Measurements from ENCODE around the gene TNF.

Gene TNF

GRCh38 chr6:31575335-31575901 lies at the start of gene TNF:
TNF (plus strand) TSS chr6:31575565; CDS start chr6:31575742, 177 bp downstream.
- DNase-seq (ENCODE audit: low spot score), result no peak

DNA sequence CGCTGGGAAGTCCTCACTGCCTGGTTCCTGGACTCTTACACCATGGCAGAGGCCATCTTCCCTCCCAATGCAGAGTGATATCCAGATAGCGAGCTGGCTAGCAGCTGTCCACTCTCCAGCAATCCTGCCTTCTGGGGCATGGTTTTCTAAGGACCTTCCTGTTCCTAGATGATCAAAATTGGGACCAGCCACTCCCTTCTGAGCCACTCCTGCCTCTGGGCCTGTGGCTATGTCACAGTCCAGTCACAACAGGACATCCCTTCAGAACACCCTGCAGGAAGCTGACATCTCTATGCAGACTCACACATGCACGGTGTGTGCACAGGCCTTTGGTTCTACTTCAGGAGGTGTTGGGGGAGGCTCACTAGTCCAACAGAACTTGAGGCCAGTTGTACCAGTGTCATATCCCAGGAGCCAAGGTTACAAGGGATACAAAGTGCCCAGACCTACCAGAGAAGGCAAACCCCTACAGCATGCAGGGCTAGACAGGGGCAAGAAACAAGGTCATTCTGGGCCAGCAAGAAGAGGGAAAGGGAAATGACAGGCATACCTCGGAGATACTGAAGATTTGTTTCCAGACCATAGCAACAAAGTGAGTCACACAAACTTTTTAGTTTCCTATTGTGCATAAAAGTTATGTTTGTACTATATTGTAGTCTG lies 49.3 kb upstream of the TNF start:
- no peak for DNase-seq (ENCODE audit: low spot score)

- no peak for DNase-seq (ENCODE audit: low spot score)
These were observed 47.0 kb upstream of the TNF start for GRCh38 chr6:31528307-31528777.

GRCh38 chr6:31528821-31529328 lies 46.5 kb upstream of the TNF start, which contains the start of gene MCCD1:
MCCD1 (plus strand) TSS chr6:31528962; CDS start chr6:31529015, 53 bp downstream.
- DNase-seq (ENCODE audit: low spot score), result no peak

DNA sequence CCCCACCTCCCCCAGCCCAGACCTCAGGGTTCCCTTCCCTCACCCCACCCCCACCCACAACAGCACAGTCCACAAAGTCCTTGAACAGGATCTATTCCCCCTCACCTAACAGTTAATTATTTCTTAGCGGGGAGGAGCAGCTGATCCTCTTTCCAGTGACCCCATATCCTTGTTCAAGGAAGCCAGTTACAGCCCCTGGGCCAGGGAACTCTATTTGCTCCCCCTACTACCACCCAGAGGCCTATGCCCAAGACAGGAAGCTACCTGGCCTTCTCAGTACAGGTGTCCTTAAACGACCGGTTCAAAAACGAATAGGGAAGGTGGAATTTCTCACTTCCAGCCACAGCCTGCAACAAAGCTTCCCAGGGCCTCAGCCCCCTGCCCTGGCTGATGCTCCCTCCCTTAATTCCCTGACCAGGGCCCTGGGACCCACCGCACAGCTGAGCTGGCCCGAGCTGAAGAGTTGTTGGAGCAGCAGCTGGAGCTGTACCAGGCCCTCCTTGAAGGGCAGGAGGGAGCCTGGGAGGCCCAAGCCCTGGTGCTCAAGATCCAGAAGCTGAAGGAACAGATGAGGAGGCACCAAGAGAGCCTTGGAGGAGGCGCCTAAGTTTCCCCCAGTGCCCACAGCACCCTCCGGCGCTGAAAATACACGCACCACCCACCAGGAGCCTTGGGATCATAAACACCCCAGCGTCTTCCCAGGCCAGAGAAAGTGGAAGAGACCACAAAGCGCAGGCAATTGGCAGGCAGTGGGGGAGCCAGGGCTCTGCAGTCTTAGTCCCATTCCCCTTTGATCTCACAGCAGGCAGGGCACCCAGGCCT lies 45.8 kb upstream of the TNF start:
- no peak for DNase-seq (ENCODE audit: low spot score)

DNA sequence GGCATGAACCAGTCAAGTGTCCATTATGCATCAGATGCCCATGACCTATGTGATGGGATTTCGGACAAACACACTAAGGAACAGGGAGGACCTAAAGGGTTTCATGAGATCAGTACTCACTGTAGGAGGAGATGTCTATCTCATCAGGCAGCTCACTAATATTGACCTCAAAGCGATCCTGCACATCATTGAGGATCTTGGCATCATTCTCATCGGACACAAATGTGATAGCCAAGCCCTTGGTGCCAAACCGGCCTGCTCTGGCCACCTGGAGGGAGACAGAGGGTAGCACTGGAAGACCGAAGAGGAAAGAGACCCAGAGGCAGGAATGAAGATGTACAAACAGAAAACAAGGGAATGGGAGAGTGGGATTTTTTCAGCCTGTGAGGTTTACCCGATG lies 44.7 kb upstream of the TNF start:
- no peak for DNase-seq (ENCODE audit: low spot score)

- DNase-seq (ENCODE audit: low spot score), result no peak
These were observed 44.2 kb upstream of the TNF start for GRCh38 chr6:31531162-31531561.

DNA sequence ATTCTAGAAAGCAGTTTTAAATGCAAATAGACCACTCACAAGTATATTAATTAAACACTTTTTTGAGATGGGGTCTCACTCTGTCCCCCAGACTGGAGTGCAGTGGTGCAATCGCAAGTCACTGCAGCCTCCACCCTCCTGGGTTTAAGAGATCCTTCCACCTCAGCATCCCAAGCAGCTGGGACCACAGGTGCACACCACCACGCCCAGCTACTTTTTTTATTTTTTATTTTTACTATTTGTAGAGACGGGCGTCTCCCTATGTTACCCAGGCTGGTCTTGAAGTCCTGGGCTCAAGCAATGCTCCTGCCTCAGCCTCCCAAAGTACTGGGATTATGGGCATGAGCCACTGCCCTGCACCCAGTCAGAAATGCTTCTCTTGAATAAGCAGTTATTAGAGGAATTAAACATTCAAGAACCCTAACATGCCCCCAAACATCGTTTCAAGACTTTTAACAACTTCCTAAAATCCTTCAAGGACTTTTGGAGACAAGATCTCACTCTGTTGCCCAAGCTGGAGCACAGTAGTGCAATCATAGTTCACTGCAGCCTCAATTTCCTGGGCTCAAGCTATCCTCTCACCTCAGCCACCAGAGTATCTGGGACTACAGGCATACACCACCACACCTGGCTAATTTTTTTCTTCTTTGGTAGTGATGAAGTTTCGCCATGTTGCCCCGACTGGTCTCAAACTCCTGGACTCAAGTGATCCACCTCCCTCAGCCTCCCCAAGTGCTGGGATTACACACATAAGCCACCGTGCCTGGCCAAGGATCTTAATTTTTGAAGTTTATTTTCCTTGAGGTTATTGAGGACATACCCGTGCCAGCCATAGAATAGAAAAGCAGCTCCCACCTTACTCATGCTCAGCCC lies 43.4 kb upstream of the TNF start:
- DNase-seq (ENCODE audit: low spot score), result no peak

- DNase-seq (ENCODE audit: low spot score), result no peak
These were observed 42.5 kb upstream of the TNF start for GRCh38 chr6:31532644-31533454.

- no peak for DNase-seq (ENCODE audit: low spot score)
These were observed 41.9 kb upstream of the TNF start for GRCh38 chr6:31533455-31533841.

DNA sequence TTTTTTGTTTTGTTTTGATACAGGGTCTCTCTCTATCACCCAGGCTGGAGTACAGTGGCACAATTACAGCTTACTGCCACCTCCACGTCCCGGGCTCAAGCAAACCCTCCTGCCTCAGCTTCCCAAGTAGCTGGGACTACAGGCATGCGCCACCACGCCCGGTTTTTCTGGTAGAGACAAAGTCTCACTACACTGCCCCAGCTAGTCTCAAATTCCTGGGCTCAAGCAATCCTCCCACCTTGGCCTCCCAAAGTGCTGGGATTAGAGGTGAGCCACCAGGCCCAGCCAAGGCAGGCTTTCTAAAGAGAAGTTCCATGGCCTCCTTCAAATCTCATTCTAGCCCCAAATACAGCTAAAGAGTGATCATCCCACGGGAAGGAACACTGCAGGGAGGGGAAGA lies 41.4 kb upstream of the TNF start:
- no peak for DNase-seq (ENCODE audit: low spot score)

GRCh38 chr6:31534521-31535040 lies 40.8 kb upstream of the TNF start:
- no peak for DNase-seq (ENCODE audit: low spot score)

- DNase-seq (ENCODE audit: low spot score), result no peak
These were observed 39.6 kb upstream of the TNF start for GRCh38 chr6:31535538-31536324.

GRCh38 chr6:31538805-31539400 lies 36.5 kb upstream of the TNF start:
- no peak for DNase-seq (ENCODE audit: low spot score)

DNA sequence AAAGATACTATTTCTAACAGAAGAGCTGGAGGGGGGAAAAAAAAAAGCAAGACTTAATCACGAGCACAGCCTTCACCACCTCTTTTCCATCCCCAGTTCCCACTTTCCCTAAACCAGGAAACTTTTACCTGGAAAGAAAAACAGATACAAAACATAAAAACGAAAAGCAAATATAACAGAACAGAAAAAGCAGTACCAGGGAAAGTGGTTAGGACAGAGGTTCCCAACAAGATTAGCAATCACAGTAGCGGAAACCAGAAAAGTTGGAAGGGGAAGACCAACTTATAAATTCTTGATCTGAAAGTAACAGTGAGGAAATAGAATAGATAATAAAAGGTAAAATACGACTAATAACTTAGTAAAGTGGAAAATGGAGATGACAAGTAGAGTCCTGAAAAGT lies 34.7 kb upstream of the TNF start:
- no peak for DNase-seq (ENCODE audit: low spot score)

DNA sequence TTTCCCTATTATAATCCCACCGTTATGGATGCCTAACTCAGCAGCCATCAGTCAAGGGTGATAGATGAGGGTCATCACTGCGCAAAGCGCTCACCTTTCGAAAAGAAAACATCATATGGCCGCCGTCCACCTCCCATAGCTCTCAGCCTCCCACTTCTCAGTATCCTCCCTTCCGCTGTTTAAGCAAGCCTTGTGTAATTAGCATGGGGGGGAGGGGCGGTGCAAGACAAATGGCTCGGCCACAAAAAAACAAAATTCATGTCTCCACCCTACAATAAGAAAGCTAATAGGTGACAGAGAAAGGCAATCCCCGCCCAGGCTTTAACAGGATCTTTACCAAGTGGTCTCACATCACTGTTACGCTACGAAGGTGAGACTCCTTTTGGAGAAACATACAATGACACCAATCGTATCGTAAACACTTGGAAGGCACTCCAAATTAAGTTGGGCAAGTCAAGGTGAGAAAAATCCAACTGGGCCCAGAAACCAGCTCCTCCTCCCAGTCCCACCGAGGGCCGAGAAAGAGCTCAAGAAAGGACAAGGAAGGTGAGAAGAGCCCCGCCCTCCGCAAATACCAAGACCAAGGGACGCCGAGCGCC lies 34.2 kb upstream of the TNF start:
- DNase-seq (ENCODE audit: low spot score), result peak; percentile 41

- peak; percentile 99 for DNase-seq (ENCODE audit: low spot score)
These were observed 33.5 kb upstream of the TNF start, which contains the start of gene DDX39B for GRCh38 chr6:31541658-31542521. DDX39B (minus strand) TSS chr6:31542003; CDS start chr6:31540532, 1,471 bp downstream.

DNA sequence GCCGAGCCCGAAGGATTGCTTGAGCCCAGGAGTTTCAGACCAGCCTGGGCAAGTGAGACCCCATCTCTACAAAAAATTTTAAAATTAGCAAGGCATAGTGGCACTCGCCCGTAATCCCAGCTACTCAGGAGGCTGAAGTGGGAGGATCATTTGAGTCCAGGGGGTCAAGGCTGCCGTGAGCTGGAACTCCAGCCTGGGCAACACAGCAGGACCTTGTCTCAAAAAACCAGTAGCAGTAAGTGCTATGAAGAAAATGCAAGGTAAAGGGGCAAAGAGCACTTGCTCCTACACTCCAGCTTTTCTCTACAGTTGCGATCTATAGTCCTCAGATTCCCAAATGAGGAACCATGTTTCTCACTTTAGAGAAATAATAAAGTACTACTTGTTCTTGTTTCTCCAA lies 31.7 kb upstream of the TNF start:
- no peak for DNase-seq (ENCODE audit: low spot score)
